DOHH2 (cell line): Measurements from ENCODE around the gene CHPF2.

Source experiments
- CTCF ChIP-seq: fragments of 200-600 bp; sonication (generic); IDR thresholded peaks from one replicate; pipeline ENCODE4 v1.5.1; 2014; ENCODE audit warnings: antibody characterized with exemption, mild to moderate bottlenecking, low read depth, low read length; ENCODE audit not compliant: poor library complexity, severe bottlenecking
- EZH2phosphoT487 ChIP-seq: fragments of 200-600 bp; sonication (generic); IDR thresholded peaks from 2 replicates; pipeline ENCODE4 v1.6.1; 2017; ENCODE audit warnings: borderline replicate concordance, mild to moderate bottlenecking, antibody characterized with exemption, low read length, moderate library complexity, mixed read lengths

- TF ChIP-seq CTCF (no peak), EZH2phosphoT487 (no peak)
Measured at GRCh38 chr7:151206914-151207313, 25.4 kb upstream of the CHPF2 start.
